Ovary (tissue), 9 donors: ENCODE data around the gene DUS4L. TPM values are rescaled to one million over a fixed set of nuclear protein-coding genes. Genes with fewer than 3 reads are reported as not detected.

Source experiments
- DNase-seq, 5 donors: peaks; one replicate each; pipeline ENCODE4 v3.0.0-alpha.2; 2019 to 2020
- H3K27ac ChIP-seq, 2 donors: fragments of 200-600 bp; one replicate each; pipeline versions ENCODE4 v1.5.1 to v1.8.0; 2019 to 2022
- H3K27me3 ChIP-seq: fragments of 200-600 bp; one replicate; pipeline ENCODE4 v1.8.0; 2022
- H3K36me3 ChIP-seq: fragments of 200-600 bp; sonication (generic); one replicate; pipeline ENCODE4 v1.5.1; 2019
- H3K4me1 ChIP-seq: one replicate; pipeline ENCODE4 v1.8.1; 2013; ENCODE audit warnings: mild to moderate bottlenecking, moderate library complexity; ENCODE audit not compliant: insufficient read depth
- H3K4me3 ChIP-seq: fragments of 200-600 bp; sonication (generic); one replicate; pipeline ENCODE4 v1.5.1; 2017
- H3K9me3 ChIP-seq, 2 donors: fragments of 200-600 bp in 1 of 2; sonication (generic) in 1 of 2; one replicate each; pipeline versions ENCODE4 v1.5.1 to v1.8.1; 2013 to 2019; ENCODE audit warnings: mild to moderate bottlenecking in 1 of 2, moderate library complexity in 1 of 2
- CTCF ChIP-seq, 3 donors: fragments of 450-650 bp in 2 of 3; fragments of 200-600 bp in 1 of 3; IDR thresholded peaks; one replicate each; pipeline versions ENCODE4 v1.5.1 to v1.8.0; 2016 to 2022; ENCODE audit warnings: antibody characterized with exemption in 3 of 3, mild to moderate bottlenecking in 1 of 3
- EP300 ChIP-seq: sonication (generic); formaldehyde crosslinking; IDR thresholded peaks from one replicate; pipeline ENCODE4 v1.6.1; 2017; ENCODE audit warnings: antibody characterized with exemption
- POLR2A ChIP-seq: fragments of 450-650 bp; IDR thresholded peaks from one replicate; pipeline ENCODE4 v1.6.1; 2017; ENCODE audit warnings: antibody characterized with exemption, mild to moderate bottlenecking, moderate library complexity
- WGBS, 3 donors: extraction: QIAGEN DNeasy Blood & Tissue Kit in 1 of 3; methylation state at CpG; one replicate each; pipeline versions ENCODE4 v1.1.5 to v1.1.7; 2013 to 2017; 5-methylcytosine and 5-hydroxymethylcytosine counted together
- intact Hi-C, 4 donors: fragments of 100-400 bp; cut with DNase I; formaldehyde crosslinking; loops; one replicate each; pipeline versions ENCODE4 v1.11.0 to v1.15.1; 2022 to 2023
- polyA plus RNA-seq, 2 donors: library from polyadenylated mRNA; stranded (reverse); fragments of 200-250 nt in 1 of 2; fragments of 350-450 nt in 1 of 2; fragmentation: Illumina TruSeq in 1 of 2; extraction: RNeasy Lipid Tissue Mini Kit (QIAGEN cat#74804) in 1 of 2; gene quantifications; one replicate each; pipeline ENCODE4 v1.2.3, GENCODE V29; 2013 to 2014
- total RNA-seq, 7 donors: library from RNA; depleted of rRNA in 2 of 7; stranded (reverse); fragments of >200 nt in 2 of 7; fragmentation: NEBNext Ultra II Directional in 3 of 7; extraction: Animal tissue kit (Norgen Biotek cat#: 25700) in 3 of 7; gene quantifications; one replicate each; pipeline versions ENCODE4 v1.1.0 to v1.2.4, GENCODE V29; 2016 to 2023
- donor health status: DM: no; HTN: no; CAD: no; lungs with moderate emphysema.
- donor health status: DM: no; HTN: no; CAD: no.
- donor health status: Bipolar disorder and iron deficiency.
- donor health status: DM: yes; HTN: yes; CAD: no.
- donor health status: DM: no; HTN: no; CAD: no.
- donor health status: DM: yes; HTN: yes; CAD: no.

DUS4L gene
- total and polyA plus RNA-seq, 9 donors = 4.4 to 8.1 (median 5.2) TPM

- intact Hi-C loops = no loop called here
- Histone ChIP-seq H3K36me3 (no peaks in the 10 kb centered on the region), H3K27me3 (no peaks in the 10 kb centered on the region), H3K9me3 (no peaks in the 10 kb centered on the region), H3K4me3 (peak overlapping the region; percentile 81), H3K4me1 (no peaks in the 10 kb centered on the region), H3K27ac (no peak overlapping the region)
- DNase-seq = no peak
- 62 to 74% (median 71%) methylated on average over 5 of the region's 5 CpGs for WGBS, 3 donors
- TF ChIP-seq CTCF (IDR thresholded peaks at IDR 0.05) (no peak), EP300 (no peak), POLR2A (no peak)
Observed at GRCh38 chr7:107581387-107582013, 17.7 kb downstream of the DUS4L start.

GRCh38 chr7:107582875-107583274, 19.1 kb downstream of the DUS4L start:
- no peak overlapping the region for H3K4me3 ChIP-seq
- intact Hi-C loops = no loop called here

GRCh38 chr7:107584716-107585115, 20.9 kb downstream of the DUS4L start:
- H3K36me3 ChIP-seq = no peaks in the 10 kb centered on the region
- WGBS, 3 donors = 78 to 82% (median 78%) methylated on average over 2 of the region's 2 CpGs
- no peak overlapping the region for H3K4me3 ChIP-seq
- DNase-seq = no peak
- no peaks in the 10 kb centered on the region for H3K27me3 ChIP-seq
- H3K9me3 ChIP-seq = no peaks in the 10 kb centered on the region
- intact Hi-C loops = no loop called here
- H3K4me1 ChIP-seq = no peaks in the 10 kb centered on the region
- TF ChIP-seq CTCF (IDR thresholded peaks at IDR 0.05) (no peak), EP300 (no peak), POLR2A (no peak)
- H3K27ac ChIP-seq = no peak overlapping the region

More at GRCh38 chr7:107582875-107583274, 19.1 kb downstream of the DUS4L start:
- WGBS, 3 donors = 87 to 90% (median 90%) methylated on average over 2 of the region's 2 CpGs
- no peak for TF ChIP-seq POLR2A
- Histone ChIP-seq H3K27me3 (no peaks in the 10 kb centered on the region), H3K9me3 (no peaks in the 10 kb centered on the region), H3K36me3 (no peaks in the 10 kb centered on the region), H3K4me1 (no peaks in the 10 kb centered on the region), H3K27ac (no peak overlapping the region)
- no peak for DNase-seq

- Histone ChIP-seq H3K4me1 (no peaks in the 10 kb centered on the region), H3K27me3 (no peaks in the 10 kb centered on the region), H3K36me3 (no peaks in the 10 kb centered on the region), H3K4me3 (no peak overlapping the region), H3K9me3 (no peaks in the 10 kb centered on the region), H3K27ac (no peak overlapping the region)
- TF ChIP-seq EP300 (no peak), POLR2A (no peak), CTCF (IDR thresholded peaks at IDR 0.05) (no peak)
- WGBS, 3 donors = 71 to 85% (median 80%) methylated on average over 5 of the region's 5 CpGs
- intact Hi-C loops = no loop called here
- DNase-seq = no peak
Observed at GRCh38 chr7:107588529-107589130, 24.9 kb downstream of the DUS4L start.

- H3K36me3 ChIP-seq = no peaks in the 10 kb centered on the region
- TF ChIP-seq POLR2A (no peak), EP300 (no peak), CTCF (IDR thresholded peaks at IDR 0.05) (no peak)
- WGBS, 3 donors = 66 to 87% (median 71%) methylated on average over 3 of the region's 3 CpGs
- H3K27me3 ChIP-seq = no peaks in the 10 kb centered on the region
- peaks cover 1% of the 10 kb centered on the region for H3K4me1 ChIP-seq
- no peak overlapping the region for H3K27ac ChIP-seq
- no peak for DNase-seq
- H3K4me3 ChIP-seq = no peak overlapping the region
- no peaks in the 10 kb centered on the region for H3K9me3 ChIP-seq
- intact Hi-C loops = no loop called here
Observed at GRCh38 chr7:107591421-107591820, 27.6 kb downstream of the DUS4L start.
